GM21576 (cell line): Measurements from ENCODE around the gene KLF13.

Experiments used
- ATAC-seq: cut with Tn5 transposase; IDR thresholded peaks from one replicate; pipeline ENCODE4 v1.9.1; 2021; ENCODE audit warnings: mild to moderate bottlenecking, moderate library complexity; ENCODE audit not compliant: unreplicated experiment

KLF13 gene

DNA sequence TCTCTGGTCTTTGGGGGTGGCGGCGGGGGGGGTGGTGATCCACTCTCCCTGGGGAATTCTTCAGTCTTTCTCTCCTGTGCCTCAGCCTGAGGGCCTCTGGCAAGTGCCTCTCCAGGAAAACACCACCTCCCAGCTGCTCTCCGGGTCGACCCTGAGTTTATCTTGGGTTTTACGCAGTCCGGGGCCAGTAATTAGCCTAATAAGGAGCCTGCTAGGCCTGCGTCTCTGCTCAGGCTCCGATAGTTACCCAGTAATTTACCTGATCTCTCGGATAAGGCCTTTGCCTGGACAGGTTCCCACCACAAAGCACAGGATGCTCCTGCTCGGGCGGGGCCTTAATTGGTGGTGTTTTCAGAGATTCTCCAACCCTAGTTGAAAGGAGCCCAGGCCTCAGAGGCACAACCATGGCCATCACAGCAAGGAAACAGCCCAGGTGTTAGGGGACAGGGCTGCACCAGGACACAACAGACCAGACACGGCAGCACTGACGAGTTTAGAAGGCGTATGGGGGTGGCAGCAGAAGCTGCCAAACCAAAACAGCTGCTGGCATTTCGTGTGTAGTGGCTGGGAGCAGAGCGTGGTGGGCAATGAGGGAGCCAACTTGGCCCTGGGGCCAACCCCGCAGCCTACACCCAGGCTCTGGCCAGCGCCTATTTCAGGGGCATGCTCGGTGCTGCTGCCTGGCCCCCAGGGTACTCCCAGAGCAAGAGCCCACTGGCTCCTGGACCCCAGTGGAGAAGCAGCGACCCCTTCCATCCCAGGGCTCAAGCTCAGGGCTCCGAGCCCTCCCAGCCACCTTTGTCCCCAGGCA is 71.4 kb downstream of the KLF13 start:
- ATAC-seq = no peak

GRCh38 chr15:31398677-31399301 is 72.2 kb downstream of the KLF13 start:
- no peak for ATAC-seq

- no peak for ATAC-seq
Observed at GRCh38 chr15:31399544-31400171, 73.0 kb downstream of the KLF13 start.

DNA sequence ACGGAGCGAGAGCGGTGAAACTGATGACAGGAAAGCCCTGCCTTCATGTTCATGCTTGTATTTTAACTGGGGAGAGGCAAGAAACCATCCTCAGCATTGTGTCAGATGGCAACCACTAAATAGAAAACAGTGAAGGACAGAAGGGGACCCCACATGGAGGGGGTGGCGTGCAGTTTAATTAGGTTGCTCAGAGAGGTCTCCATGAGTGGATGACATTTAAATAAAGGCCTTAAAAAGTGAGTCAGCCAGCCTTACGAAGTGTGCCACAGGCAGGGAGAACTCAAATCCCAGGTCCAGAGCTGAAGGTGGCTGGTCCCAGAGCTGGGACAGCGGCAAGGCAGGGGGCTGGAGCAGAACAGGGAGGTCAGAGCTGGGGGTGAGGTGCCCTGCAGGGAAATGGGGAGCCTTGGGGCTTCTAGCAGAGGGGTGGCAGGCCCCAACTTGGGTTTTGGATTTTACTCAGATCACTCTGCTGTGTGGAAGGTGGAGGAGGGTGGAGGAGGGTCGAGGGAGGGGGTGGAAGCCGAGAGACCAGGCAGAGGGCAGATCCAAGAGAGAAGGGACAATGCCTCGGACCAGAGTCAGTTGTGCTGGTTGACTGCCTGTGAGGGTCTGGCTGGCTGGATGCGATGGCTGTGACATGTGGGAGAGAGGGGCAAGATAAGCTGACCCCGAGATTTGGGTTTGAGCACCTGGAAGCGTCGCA is 73.7 kb downstream of the KLF13 start:
- no peak for ATAC-seq

GRCh38 chr15:31401282-31401681 is 74.6 kb downstream of the KLF13 start:
- no peak for ATAC-seq

- no peak for ATAC-seq
Observed at GRCh38 chr15:31402003-31402402, 75.4 kb downstream of the KLF13 start.

DNA sequence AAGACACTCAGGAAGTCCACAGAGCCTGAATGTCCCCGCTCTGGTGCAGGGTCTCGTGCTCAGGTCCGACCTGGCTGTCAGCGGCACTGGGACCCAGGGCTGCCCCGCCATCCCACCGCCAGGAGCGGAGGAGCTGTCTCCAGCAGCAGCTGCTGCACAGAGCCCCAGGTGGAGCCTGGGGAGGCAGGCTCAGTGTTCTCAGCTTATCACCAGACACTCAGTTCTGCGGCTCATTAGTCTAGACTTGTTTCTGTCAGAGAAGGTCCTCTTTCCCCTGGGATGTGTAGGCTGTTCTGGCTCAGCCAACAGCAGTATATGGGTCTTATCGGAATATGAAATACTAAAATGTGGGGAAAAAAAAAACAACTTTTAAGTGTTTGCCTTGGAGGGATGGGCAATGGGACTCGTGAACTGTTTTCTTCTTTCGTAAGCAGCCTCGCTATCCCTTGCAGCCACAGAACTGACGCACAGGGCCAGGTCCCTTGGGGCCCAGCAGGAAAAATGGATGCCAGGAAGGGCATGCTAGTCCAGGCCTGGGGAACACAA is 75.9 kb downstream of the KLF13 start:
- no peak for ATAC-seq

GRCh38 chr15:31403096-31403495 is 76.5 kb downstream of the KLF13 start:
- no peak for ATAC-seq

DNA sequence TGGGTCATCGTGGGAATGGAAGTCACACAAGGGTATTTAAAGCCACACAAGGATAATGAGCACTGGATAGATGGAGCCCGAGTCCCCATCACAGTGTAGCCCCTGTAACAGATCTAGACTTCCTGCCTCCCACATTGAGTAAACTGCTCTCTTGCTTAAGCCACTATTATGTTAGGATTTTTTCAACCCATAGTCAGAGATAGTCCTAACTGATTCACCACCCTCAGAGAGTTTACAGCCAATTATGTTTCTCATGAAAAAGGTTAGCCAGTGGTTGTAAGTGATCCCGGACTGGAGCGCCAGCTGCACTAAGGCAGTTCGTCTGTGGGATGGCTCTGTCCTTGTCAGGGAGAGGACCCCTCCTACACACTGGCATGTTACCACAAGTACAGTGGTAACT is 77.0 kb downstream of the KLF13 start:
- no peak for ATAC-seq

- ATAC-seq = no peak
Observed at GRCh38 chr15:31404345-31404744, 77.7 kb downstream of the KLF13 start.

GRCh38 chr15:31405200-31405920 is 78.7 kb downstream of the KLF13 start:
- no peak for ATAC-seq

DNA sequence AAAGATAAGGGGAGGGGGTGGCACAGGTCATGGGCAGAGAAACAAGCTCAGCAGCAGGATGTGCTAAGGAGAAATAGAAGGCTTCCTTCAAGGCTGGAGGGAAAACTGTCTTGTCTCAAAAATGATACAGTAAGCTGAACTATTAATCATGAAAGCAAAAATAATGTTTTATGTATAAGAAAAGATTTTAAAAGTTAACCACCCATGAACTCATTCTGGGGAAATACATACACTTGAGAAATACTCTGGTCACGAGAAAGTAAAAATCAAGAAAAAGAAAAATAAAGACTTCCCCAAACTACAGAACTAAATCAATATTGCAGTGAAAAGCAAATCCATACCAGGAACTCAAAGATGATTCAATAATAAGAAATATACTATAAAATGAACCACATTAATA is 80.7 kb downstream of the KLF13 start:
- ATAC-seq = no peak

GRCh38 chr15:31407851-31408250 is 81.2 kb downstream of the KLF13 start:
- no peak for ATAC-seq

DNA sequence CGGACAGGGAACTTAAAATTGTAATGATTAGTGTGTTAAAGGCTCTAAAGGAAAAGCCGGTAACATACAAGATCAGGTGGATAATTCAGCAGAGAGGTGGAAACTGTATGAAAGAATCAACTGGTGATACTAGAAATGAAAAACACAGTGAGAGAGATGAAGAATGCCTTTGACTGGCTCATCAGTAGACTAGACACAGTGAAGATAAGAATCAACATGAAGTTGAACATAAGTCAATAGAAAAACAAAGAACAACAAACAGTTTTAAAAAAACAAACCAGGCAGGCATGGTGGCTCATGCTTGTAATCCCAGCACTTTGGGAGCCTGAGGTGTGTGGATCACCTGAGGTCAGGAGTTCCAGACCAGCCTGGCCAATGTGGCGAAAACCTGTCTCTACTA is 82.1 kb downstream of the KLF13 start:
- no peak for ATAC-seq

DNA sequence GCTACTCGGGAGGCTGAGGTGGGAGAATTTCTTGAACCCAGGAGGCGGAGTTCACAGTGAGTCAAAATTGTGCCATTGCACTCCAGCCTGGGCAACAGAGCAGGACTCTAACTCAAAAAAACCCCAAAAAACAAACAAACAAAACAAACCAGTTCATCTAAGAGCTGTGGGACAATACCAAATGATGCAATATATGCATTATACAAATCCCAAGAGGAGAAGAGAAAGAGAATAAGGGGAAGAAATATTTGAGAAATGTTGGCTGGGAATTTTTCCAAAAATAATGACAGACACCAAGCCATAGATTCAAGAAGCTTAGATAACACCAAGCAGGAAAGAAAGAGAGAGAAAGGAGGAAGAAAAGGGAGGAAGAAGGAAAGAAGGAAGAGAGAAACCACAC is 82.5 kb downstream of the KLF13 start:
- ATAC-seq = no peak

GRCh38 chr15:31412824-31413223 is 86.2 kb downstream of the KLF13 start:
- no peak for ATAC-seq

- no peak for ATAC-seq
Observed at GRCh38 chr15:31415201-31415600, 88.6 kb downstream of the KLF13 start.

- ATAC-seq = no peak
Observed at GRCh38 chr15:31419820-31420219, 93.2 kb downstream of the KLF13 start.

- no peak for ATAC-seq
Observed at GRCh38 chr15:31427411-31427810, 100.8 kb downstream of the KLF13 start.
